HG03457 (cell line): ENCODE data around the gene UBE2U.
"Not testable (repeated sequence)": the region's sequence is repeated elsewhere in the genome, so short reads cannot be mapped to it uniquely, and the experiment has no call there.

Source experiments
- ATAC-seq: cut with Tn5 transposase; IDR thresholded peaks from one replicate; pipeline ENCODE4 v1.9.1; 2021; ENCODE audit warnings: moderate number of reproducible peaks; ENCODE audit not compliant: unreplicated experiment

The UBE2U gene

DNA sequence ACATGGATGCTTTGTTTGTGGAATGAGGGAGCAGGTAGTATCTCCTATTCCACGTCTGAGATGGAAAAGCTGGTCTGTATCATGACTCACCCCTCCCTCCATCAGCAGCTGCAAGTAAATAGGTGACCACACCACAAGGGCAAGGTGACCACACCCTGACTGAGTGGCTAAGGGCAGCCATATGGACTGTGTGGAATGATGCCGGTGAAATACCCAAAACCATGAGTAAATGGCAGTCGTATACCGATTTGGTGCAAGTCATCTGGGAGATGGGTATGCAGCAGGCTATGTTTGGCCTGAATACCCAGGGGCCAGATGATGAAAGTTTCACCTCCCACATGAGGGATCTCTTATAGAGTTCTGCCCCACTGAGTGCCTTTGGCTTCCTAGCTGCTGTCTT is 15.8 kb upstream of the UBE2U start:
- no peak for ATAC-seq

DNA sequence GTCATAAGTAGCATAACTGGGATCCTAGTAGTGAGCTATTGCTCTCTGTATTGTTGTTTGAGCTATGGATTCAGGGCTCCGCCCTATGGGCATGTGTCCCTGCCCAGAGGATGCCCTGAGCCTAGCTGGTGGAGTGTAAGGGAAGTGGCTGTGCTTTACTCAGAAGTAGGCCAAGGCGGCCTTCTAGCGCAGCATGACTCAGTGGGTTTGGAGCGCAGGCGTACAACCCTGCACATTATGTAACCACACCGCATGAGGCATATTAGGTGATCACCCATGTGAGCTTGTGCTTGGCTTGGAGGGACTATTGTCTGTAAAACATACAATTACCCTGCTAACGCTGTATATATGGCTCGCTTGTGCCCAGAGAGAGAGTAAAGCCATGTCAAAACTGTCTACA is 11.1 kb upstream of the UBE2U start:
- ATAC-seq: no peak

DNA sequence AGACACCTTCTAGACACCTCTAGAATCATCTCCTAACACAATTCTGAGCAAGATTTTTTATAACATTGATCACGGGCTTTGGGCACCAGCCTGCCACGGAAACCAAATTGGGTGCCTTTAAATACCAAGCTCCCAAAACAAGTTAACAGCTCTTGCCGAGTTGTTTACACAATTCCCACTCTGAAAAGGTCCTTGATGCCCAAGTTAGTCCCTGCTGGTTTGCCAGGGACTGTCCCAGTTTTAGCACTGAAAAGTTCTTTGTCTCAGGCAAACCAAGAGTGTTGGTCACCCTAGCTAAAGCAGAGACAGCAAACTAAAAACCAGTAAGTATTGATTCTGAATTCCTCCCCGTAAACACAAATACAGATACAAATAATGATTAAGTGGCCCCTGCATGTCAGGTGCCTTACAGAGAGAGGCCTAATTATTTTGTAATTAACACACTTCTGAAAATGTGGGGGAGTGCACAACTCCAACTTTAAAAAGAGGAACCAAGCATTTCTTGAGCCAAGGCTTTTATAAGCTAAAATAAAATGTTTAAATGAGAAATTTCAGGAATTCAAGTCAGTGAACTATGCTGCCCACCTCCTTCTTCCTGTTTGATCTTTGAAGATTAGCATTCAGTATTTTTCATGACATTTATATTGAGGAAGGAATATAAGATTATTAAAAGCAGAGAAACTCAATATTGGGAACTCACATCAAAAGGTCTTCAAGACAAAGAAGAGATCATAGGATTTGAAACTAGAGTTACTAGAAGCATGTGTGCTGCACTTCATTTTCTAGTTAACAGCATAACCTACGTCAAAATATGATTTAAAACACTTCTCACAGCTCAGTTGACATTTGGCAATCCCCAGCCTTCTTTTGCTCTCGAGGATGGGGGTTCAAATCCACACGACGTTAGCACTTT is 9.0 kb upstream of the UBE2U start:
- ATAC-seq: no peak

DNA sequence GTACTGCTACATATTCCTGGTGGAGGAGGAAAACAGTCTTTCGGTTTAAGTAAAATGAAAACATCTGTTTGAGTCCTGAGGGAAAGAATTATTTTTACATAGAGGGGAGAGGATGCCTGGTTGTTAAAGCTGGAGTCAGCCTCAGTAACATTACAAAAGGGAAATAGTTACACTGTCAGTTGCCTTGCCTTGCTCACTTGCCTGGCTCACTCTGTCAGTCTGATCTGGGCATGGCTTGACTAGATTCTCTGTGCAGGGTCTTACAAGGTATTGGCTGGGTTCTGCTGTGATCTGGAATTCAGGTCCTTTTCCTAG is 8.4 kb upstream of the UBE2U start:
- no peak for ATAC-seq

DNA sequence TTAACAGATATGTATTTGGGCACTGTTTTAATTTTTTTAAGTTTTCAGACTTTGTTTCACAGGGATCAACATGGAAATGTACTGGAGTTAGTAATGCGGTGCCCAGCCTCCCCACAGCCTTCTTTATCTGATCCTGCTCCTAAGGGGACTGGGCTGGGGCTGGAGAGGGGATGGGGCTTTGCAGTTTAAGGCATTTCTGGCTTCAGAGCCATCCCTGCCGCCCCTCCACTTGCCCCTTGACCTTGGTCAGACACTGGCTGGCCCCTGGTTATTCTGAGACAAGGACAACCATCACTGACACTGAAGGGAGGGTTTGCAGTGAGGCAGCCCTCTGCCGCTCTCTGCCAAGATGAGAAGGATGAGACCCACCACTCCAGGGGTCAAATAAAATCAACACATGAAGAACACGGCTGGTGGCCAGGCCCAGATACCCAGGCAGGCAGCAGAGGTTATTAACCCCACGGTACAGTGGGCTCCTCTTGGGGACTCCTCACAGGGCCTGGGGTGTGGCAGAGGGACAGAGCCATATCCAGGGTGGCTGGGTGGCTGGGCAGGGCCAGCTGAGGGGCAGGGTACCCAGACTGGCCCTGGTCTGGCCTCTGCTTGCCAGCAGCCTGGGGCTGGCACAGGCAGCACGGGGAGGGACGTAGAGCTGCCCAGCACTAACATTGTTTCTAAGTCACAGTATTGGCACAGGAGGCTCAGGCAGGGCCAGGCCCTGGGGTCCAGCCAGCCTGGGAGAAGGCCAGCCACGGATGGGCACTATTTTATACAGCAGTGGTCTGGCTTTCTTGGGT is 7.2 kb upstream of the UBE2U start:
- ATAC-seq: no peak

DNA sequence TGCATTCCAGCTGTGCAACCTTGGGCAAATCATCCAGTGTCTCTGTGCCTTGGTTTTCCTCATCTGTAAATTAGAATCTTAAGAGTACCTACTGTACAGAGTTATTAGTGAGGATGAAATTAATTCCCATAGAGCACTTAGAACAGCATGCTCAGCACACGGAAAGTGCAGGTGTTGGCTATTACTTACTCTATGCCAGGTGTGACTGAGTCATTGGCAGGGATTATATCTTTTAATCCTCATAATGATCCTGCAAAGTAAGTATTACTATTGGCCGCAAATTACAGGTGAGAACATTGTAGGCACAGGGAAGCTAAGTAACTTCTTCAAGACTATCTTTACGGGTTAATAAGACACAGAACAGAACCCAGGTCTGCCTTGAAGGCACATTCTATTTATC is 6.3 kb upstream of the UBE2U start:
- no peak for ATAC-seq

DNA sequence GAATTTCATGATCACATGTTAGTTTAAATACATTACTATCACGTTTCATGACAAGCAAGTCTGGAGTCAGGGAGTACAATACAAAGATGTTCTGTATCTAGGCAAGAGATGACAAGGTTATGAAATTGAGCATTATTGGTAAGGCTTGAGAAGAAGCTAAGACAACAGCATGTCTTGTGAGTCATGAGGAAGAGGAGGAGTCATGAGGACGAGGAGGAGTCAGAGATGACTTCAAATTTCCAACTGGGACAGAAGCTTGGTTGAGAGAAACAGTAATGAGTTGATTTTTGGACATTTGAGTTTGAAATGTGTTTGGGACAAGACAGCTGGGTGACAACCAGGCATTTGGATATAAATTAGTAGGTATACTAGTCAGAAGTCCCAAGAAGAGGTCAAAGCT is 4.3 kb upstream of the UBE2U start:
- no peak for ATAC-seq

DNA sequence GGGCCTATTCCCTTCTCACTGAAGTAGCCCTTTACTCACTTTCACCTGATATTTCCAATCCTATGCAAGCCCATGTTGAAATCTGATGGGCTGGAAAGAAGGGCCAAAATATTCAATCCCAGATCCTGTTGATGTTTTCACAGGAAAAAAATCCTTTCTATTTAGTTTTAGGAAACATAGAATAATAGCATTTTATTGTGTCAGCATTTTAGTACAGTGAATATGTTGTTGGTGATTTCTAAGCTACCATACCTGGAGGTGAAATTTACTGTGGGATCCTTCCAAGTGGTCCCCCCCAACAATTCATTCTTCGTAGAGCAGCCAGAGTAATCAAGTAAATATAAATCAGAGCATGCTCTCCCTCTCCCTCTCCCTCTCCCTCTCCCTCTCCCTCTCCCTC is 3.4 kb upstream of the UBE2U start:
- ATAC-seq: no peak

DNA sequence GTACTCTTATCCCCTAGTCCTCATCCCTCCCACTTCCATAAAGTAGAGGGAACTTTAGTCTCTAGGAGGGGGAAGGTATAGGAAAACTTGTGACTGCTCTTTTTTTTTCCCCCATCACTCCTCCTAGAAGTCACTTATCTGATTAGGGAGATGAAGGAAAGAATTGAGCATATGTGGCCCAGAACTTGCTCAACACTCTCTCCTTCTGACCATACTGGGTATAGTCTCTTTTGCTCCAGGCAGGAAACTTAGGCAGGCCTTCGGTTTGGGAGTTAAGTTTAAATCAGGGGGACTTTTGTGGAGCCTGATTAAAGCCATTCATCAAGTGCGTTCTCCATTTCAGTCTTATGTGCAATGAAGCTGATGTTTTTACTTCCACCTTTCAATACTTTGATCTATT is 5.8 kb downstream of the UBE2U start:
- ATAC-seq: no peak

DNA sequence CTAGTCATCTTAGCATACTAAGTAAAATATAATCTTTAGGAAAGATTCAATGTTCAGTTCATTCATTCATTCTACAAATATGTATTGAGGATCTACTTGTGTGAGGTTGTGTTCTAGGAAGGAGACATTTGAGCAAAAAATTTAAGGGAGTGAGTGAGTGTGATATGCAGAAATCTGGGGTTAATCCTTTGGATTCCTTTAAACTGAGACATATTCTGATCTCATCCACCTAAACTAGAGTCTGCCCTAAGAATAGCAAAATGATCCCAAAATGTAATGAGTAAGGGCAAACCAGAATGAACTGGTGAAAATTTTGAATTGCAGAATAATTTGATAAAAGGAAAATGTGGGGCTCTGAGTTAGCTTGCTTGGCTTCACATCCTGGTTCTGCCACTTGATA is 8.6 kb downstream of the UBE2U start:
- ATAC-seq: no peak

DNA sequence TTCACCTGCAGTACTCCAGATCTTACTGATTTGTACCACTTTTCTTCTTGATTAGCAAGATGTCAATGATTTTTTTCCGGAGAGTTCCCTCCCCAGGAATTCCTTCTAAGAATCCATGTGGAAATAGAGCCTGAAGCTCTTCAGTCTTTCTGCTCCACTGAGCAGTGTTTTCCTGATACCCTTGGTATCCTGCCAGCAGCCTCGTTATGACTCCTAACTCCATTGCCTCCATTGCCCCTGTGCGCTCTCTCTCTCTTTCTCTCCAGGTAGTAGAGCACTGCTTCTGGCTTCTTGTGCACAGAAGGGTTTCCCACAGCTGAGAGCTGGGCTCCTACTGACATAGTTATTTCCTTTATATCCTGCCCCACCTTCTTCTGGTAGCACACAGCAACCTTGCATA is 12.2 kb downstream of the UBE2U start:
- no peak for ATAC-seq

DNA sequence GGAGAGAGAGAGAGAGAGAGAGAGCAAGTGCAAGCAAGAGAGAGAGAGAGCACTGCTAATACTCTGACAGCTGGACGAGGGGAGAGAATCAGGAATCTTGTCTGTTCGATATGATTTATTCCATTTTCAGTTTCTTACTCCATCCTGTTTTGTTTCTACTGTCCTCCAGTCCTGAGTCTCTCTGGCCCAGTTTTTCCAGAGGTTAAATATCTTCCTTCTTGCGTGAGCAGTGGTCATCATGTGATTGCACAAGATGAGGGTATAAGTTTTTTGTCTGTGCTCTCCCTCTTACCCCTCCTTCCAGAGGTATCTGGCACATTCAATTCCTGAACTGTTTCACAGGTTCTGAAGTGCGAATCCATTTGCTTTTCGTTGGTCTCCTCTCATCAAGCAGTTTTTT is 16.8 kb downstream of the UBE2U start:
- no peak for ATAC-seq

DNA sequence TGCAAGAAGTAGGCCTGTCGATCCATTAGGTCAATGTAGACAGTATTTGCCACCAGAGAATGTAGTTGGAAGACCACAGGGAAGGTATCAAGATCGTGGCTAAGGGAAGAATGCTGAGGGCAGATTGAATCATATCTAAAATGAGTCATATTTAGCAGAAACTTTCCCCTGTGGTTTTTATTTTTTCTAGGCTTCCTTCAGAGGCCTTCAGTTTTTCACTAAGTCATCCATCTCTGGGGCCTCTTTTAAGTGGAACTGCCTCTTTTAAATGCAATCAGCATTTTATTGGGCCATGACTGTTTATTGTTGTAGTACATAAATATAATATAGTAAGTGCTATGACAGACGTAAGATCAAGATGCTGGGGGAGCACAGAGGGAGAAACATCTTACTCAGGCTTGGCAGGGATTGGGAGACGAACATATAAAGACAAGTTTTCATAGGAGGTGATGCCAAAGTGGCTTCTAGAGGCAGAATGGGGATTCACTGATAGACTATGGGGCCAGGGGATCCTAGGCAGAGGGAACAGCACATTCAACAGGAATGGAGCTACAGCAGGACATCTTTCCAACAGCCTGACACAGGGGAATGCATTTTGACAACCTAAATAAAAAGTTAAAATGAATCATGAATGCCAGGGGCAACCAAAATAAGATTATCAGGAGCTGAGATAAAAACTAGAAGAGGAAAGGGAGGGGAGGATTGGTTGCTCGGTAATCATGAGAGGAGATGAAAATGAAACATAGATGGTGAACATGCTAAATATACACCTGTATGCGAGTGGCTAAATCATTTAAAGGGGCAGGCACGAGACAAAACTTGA is 20.1 kb downstream of the UBE2U start:
- no peak for ATAC-seq

DNA sequence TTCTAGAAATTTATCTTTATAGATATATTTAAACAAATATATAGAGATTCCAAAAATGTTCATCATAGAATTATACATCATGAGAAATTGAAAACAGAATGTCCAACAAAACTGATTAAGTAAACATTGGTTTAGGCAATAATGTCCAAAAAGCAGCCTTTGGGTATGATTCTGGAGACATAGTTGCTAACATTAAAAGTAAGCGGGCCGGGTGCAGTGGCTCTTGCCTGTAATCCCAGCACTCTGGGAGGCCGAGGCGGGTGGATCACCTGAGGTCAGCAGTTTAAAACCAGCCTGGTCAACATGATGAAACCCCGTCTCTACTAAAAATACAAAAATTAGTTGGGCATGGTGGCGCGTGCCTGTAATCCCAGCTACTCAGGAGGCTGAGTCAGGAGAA is 20.8 kb downstream of the UBE2U start:
- not testable (repeated sequence) for ATAC-seq

DNA sequence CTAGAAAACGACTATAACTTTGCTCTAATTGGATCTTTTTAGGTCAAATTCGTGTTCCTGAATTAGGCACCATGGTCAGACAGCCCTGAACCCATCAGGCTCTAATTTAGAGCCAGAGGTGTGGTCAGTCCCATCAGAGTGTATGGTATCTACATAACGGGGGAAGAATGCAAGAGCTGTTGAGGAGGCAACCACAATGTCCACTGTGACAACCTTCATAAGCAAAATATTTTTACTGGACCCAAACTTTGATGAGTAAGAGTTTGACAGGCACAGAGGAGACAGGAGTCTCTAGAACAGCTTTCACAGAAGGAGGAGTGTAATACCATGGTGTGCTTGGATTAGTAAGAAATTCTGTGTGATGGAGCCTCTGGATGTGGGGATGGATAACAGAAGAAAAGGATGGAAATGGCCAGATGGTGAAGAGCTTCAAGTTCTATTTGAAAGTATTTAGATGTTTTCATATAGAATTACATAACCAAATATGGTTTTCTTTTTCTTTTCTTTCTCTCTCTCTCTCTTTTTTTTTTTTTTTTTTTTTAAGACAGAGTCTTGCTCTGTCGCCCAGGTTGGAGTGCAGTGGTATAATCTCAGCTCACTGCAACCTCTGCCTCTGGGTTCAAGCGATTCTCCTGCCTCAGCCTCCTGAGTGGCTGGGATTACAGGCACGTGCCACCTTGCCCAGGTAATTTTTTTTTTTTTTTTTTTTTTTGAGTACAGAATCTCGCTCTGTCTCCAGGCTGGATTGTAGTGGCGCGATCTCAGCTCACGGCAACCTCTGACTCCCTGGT is 24.9 kb downstream of the UBE2U start:
- no peak for ATAC-seq

DNA sequence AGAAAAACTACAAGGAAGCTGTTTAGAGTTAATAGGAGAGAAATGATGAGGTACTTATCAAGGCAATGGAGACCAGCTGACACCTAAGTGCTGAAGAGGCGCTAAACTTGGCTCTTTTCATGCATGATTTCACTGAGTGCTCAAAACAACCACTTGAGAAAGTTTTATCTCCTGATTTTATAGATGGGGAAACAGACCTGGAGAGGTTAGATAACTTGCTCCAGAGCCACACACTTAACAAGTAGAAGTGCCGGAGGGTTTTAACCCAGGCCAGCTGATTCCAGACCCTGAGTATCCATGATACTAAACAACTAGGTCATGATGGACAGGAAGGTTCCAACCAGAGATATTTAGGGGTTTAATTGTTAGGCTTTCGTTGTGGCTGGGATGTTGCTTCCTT is 25.9 kb downstream of the UBE2U start:
- ATAC-seq: no peak

DNA sequence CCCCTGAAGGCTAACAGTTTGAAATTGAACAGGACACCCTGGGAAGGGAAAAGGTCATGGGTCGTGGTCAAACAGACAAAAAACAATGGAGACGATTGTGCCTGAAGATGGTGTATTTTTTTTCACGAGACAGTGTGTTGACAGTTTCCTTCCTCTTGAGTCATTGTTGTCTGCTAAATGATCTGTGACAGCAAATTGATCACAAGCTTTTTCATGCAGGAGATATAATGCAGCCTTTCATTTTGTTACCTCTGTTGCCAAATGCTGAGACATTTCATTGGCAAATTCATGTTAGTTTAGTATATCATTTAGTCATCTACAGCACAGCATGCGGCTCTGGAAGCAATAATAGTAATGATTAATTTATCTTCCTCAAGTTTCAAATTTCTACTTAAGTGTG is 27.7 kb downstream of the UBE2U start:
- no peak for ATAC-seq

DNA sequence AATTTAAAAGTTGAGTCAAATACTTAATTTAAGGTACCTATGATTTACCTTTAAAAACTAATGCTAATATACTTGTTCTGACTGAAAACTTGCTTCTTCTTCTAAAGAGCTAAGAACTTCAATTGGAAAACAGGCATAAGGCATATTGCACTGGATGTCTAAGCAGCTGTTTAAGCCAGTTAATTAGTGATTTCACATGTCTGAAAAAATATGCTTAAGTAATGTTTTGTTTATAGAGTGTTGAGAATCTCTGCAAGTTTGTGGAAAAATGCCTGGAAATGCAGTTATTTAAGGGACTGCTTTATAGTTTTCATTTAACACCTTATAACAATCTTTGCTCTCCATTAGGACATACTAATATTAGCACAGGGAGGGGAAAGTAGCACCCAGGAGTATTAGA is 28.2 kb downstream of the UBE2U start:
- no peak for ATAC-seq

DNA sequence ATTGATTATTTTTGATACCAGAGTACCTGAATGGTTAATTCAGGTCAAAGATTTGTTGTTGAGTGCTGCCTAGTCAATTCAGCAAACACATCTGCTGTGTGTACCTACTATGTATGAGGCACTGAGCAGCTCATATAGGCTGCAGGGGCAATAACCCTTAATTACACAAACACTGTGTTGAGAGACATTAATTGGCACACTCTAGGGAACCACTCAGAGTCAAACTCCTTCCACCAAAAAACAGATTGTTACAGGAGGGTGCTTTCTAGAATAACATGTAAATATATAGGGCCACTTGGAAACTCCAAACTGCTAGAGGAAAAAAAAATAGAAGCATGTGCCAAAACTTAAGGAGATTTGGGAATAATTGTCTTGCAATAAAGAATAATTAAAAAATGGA is 31.3 kb downstream of the UBE2U start:
- no peak for ATAC-seq

DNA sequence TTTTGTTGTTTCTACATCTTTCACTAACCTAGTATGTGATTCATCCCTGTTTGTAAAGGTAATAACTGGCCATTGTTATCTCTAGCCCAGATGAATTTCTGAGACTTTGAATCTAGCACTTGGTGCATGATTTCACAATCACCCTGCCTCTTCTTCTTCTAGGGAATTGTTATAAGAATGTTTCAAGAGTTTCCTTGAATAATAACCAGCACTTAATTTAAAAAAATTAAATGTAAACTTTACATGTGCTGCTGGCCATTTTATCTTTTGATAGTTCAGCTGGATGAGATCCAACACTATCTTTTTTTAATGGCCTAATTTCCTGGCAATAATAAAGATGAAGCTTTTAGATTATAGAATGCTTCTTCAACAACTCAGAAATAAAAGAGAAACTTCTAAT is 31.8 kb downstream of the UBE2U start:
- ATAC-seq: no peak

DNA sequence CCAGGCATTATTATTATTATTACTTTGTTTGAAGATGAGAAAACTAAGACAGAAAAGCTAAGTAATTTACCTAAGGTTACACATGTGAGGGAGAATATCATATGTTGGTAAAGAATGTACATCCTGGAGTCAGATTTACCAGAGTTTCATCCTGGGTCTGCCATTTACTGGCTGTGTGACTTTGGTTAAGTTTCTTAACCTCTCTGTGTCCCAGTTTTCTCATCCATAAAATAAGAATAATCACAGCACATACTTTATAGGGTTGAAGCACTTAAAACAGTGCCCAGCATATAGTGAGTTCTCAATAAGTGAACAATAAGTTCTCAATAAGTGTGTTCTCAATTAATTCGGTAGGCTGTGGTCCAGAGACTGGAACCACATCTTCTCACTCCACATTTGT is 32.5 kb downstream of the UBE2U start:
- ATAC-seq: no peak
